Measurements from ENCODE around the gene DIS3L2. TPM values are rescaled to one million over a fixed set of nuclear protein-coding genes. Genes with fewer than 3 reads are reported as not detected.
A peak's percentile ranks its signal among the peaks of the same experiment; 100 is the strongest.

Gene DIS3L2
- total RNA-seq, 1 experiment from 2014 or later = 28.5 TPM

DNA sequence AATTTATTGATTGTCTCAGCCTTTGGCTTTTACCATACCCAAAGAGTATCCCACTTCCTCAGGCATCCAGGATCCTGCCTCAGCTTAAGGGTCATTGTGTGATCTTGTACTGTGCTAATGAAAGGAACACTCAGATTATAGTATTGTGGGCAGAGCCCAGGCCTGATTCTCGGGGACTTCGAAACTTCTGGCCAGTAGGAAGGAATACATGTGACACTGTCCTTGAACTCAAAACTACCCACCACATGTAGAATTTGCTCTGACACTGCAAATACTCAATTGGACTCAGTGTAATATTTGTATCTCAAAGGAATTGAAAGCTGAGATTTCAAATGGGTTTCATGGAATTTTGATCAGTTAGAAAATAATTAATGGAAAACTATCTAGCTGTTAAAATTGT is 15.9 kb downstream of the DIS3L2 start (continued):
- TF ChIP-seq, protein P1, sequence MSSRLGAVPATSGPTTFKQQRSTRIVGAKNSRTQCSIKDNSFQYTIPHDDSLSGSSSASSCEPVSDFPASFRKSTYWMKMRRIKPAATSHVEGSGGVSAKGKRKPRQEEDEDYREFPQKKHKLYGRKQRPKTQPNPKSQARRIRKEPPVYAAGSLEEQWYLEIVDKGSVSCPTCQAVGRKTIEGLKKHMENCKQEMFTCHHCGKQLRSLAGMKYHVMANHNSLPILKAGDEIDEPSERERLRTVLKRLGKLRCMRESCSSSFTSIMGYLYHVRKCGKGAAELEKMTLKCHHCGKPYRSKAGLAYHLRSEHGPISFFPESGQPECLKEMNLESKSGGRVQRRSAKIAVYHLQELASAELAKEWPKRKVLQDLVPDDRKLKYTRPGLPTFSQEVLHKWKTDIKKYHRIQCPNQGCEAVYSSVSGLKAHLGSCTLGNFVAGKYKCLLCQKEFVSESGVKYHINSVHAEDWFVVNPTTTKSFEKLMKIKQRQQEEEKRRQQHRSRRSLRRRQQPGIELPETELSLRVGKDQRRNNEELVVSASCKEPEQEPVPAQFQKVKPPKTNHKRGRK (CRISPR knock-in tag; IDR thresholded peaks at IDR 0.05; ENCODE audit: borderline replicate concordance) = no peak
- TF ChIP-seq, protein P2, sequence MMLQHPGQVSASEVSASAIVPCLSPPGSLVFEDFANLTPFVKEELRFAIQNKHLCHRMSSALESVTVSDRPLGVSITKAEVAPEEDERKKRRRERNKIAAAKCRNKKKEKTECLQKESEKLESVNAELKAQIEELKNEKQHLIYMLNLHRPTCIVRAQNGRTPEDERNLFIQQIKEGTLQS (CRISPR knock-in tag; conservative IDR thresholded peaks at IDR 0.05) = no peak

DNA sequence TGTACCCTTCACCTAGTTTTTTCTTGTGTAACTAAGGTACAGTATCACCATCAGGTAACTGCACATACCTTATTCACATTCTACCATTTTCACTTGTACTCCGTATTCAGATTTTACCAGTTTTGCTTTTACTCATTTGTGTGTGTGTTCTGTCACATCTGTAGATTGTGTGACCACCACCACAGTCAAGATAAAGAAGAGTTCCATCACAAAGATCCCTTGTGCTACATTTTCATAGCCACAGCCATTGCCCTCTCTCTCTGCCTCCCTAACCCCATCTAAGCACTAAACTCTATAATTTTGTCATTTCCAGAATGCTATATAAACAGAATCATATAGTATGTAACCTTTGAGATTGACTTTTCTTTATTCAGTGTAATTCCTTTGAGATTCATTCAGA is 23.5 kb downstream of the DIS3L2 start:
- DNase-seq (ENCODE audit: low spot score) (no peak), ATAC-seq (no peak)
- ChIA-PET POLR2A (no interaction called here), CTCF (interaction anchor here (1.5 kb wide), 1 partner anchor 60 kb away, joined by 6 read pairs; the partner anchor contains the start of gene NPPC)
- no peaks in the 10 kb centered on the region for H3K27me3 Mint-ChIP-seq (ENCODE audit: low read depth)
- TF ChIP-seq, protein P3, sequence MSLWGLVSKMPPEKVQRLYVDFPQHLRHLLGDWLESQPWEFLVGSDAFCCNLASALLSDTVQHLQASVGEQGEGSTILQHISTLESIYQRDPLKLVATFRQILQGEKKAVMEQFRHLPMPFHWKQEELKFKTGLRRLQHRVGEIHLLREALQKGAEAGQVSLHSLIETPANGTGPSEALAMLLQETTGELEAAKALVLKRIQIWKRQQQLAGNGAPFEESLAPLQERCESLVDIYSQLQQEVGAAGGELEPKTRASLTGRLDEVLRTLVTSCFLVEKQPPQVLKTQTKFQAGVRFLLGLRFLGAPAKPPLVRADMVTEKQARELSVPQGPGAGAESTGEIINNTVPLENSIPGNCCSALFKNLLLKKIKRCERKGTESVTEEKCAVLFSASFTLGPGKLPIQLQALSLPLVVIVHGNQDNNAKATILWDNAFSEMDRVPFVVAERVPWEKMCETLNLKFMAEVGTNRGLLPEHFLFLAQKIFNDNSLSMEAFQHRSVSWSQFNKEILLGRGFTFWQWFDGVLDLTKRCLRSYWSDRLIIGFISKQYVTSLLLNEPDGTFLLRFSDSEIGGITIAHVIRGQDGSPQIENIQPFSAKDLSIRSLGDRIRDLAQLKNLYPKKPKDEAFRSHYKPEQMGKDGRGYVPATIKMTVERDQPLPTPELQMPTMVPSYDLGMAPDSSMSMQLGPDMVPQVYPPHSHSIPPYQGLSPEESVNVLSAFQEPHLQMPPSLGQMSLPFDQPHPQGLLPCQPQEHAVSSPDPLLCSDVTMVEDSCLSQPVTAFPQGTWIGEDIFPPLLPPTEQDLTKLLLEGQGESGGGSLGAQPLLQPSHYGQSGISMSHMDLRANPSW (CRISPR knock-in tag; conservative IDR thresholded peaks at IDR 0.05; ENCODE audit: low read depth) = no peak
- TF ChIP-seq, protein P1 (CRISPR knock-in tag; IDR thresholded peaks at IDR 0.05; ENCODE audit: borderline replicate concordance) = no peak
- H3K27ac Mint-ChIP-seq = peak overlapping the region; percentile 67; the same call in 1 of the 2 replicates
- no peaks in the 10 kb centered on the region for H3K36me3 Mint-ChIP-seq
- H3K4me1 Mint-ChIP-seq = peaks cover 35% of the 10 kb centered on the region
- H3K9me3 Mint-ChIP-seq = 0 out of 2 replicates have a peak, but pooled peaks cover 4% of the 10 kb centered on the region
- no peak overlapping the region for H3K4me3 Mint-ChIP-seq

DNA sequence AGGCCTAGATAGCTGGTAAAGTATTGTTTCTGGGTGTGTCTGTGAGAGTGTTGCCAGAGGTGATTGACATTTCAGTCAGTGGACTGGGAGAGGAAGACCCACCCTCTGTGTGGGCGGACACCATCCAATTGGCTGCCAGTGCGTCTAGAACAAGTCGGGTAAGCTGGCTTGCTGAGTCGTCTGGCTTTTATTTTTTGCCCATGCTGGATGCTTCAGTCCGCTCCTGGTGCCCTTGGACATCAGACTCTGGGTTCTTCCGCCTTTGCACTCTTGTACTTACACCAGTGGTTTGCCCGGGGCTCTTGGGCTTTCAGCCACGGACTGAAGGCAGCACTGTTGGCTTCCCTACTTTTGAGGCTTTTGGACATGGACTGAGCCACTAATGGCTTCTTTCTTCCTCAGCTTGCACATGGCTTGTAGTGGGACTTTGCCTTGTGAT is 24.3 kb downstream of the DIS3L2 start:
- TF ChIP-seq ZNF263 (CRISPR knock-in tag; IDR thresholded peaks at IDR 0.05; ENCODE audit: low read depth) (no peak), SMAD3 (CRISPR knock-in tag; IDR thresholded peaks at IDR 0.05; ENCODE audit: borderline replicate concordance) (no peak), NFYB (CRISPR knock-in tag; conservative IDR thresholded peaks at IDR 0.05; ENCODE audit: low read depth) (peak; percentile 55; the same call in 1 of the 2 replicates)
- TF ChIP-seq, protein P4, sequence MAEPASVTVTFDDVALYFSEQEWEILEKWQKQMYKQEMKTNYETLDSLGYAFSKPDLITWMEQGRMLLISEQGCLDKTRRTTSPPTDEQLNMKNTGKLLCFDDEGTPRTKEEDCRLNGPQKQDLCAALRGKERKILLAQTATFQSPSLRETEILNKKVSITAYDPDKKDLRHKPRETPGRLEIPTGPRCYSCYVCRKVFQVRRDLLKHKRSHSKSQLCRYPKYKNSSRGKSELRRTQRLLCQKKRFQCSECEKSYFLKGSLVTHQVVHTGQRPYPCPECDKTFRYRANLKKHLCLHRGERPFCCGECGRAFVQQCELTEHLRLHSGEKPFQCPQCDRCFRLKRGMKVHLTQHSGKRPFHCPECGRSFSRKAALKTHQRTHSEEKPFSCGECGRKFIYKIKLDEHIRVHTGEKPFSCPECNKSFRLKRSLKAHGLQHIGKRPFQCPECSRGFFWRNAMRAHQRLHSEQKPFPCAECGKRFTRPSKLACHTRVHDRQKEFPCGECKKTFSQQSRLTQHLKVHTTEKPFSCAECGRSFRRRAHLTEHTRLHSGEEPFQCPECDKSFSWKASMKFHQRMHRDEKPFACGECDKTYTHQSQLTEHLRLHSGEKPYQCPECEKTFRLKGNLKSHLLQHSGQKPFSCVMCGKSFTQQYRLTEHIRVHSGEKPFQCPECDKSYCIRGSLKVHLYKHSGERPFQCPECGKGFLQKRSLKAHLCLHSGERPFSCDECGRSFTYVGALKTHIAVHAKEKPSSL (CRISPR knock-in tag; conservative IDR thresholded peaks at IDR 0.05) = no peak
- CTCF ChIA-PET = interaction anchor here (1.2 to 1.5 kb wide), 2 partner anchors 60 to 85 kb away, joined by 3 to 6 read pairs; partner anchors contain the start of gene NPPC
- Mint-ChIP-seq H3K27ac (peak overlapping the region; percentile 74; the same call in 1 of the 2 replicates), H3K9me3 (0 out of 2 replicates have a peak, but pooled peaks cover 4% of the 10 kb centered on the region), H3K36me3 (no peaks in the 10 kb centered on the region), H3K4me1 (peaks cover 43% of the 10 kb centered on the region), H3K4me3 (peak overlapping the region; percentile 20; the same call in 1 of the 2 replicates), H3K27me3 (ENCODE audit: low read depth) (no peaks in the 10 kb centered on the region)
- DNase-seq (ENCODE audit: low spot score) = peak; percentile 61
- peak; percentile 91 for ATAC-seq
- POLR2A ChIA-PET = no interaction called here

DNA sequence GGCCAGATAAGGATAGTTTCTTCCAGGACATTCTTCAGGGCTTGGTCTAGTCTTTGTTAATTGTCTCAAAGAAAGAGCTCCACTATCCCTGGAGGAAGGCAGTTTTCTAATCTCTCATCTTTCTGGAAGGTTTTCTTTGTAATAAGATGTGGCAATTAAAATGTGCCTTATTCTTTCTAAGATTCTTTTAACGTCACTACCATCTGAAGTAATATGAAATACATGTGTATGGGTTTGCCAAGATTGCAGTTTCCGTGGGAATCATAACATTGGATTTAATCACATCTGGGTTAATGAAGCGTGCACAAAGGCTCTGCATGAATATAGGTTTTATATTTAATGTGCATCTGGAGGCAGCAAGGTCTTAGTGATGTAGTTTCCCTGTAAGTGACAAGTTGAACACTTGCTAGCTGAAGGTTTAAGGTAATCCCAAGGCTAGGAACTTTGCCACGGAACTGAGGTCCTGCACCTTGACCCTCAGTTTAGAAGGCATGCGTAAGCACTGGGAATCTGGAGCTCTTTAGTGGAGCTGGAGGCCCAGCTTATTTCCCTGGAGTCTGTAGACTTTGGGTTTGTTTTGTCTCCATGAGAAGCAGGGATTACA is 25.7 kb downstream of the DIS3L2 start:
- no peaks in the 10 kb centered on the region for H3K36me3 Mint-ChIP-seq
- POLR2A ChIA-PET = no interaction called here
- CTCF ChIA-PET = interaction anchor here (0.5 kb wide), 1 partner anchor 310 kb away, joined by 5 read pairs; no protein-coding TSS in a partner anchor
- TF ChIP-seq ZNF121 (CRISPR knock-in tag; IDR thresholded peaks at IDR 0.05) (no peak), JUN (CRISPR knock-in tag; IDR thresholded peaks at IDR 0.05) (no peak), FOXJ3 (CRISPR knock-in tag; IDR thresholded peaks at IDR 0.05; ENCODE audit: borderline replicate concordance) (no peak), IRF2 (CRISPR knock-in tag; IDR thresholded peaks at IDR 0.05; ENCODE audit: borderline replicate concordance, low read depth) (no peak), TCF7 (CRISPR knock-in tag; IDR thresholded peaks at IDR 0.05; ENCODE audit: low read depth) (no peak), ZNF232 (CRISPR knock-in tag; IDR thresholded peaks at IDR 0.05) (no peak)
- TF ChIP-seq, protein P5, sequence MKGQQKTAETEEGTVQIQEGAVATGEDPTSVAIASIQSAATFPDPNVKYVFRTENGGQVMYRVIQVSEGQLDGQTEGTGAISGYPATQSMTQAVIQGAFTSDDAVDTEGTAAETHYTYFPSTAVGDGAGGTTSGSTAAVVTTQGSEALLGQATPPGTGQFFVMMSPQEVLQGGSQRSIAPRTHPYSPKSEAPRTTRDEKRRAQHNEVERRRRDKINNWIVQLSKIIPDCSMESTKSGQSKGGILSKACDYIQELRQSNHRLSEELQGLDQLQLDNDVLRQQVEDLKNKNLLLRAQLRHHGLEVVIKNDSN (CRISPR knock-in tag; IDR thresholded peaks at IDR 0.05) = no peak
- TF ChIP-seq, protein P6, sequence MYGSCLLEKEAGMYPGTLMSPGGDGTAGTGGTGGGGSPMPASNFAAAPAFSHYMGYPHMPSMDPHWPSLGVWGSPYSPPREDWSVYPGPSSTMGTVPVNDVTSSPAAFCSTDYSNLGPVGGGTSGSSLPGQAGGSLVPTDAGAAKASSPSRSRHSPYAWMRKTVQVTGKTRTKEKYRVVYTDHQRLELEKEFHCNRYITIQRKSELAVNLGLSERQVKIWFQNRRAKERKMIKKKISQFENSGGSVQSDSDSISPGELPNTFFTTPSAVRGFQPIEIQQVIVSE (CRISPR knock-in tag; IDR thresholded peaks at IDR 0.05; ENCODE audit: borderline replicate concordance) = no peak
- TF ChIP-seq, protein P7, sequence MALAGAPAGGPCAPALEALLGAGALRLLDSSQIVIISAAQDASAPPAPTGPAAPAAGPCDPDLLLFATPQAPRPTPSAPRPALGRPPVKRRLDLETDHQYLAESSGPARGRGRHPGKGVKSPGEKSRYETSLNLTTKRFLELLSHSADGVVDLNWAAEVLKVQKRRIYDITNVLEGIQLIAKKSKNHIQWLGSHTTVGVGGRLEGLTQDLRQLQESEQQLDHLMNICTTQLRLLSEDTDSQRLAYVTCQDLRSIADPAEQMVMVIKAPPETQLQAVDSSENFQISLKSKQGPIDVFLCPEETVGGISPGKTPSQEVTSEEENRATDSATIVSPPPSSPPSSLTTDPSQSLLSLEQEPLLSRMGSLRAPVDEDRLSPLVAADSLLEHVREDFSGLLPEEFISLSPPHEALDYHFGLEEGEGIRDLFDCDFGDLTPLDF (CRISPR knock-in tag; IDR thresholded peaks at IDR 0.05) = no peak

More for the DNA sequence above, 25.7 kb downstream of the DIS3L2 start:
- H3K4me1 Mint-ChIP-seq = peaks cover 51% of the 10 kb centered on the region
- DNase-seq (ENCODE audit: low spot score) = no peak
- 0 out of 2 replicates have a peak, but pooled peaks cover 4% of the 10 kb centered on the region for H3K9me3 Mint-ChIP-seq
- ATAC-seq = no peak
- no peak overlapping the region for H3K4me3 Mint-ChIP-seq
- no peaks in the 10 kb centered on the region for H3K27me3 Mint-ChIP-seq (ENCODE audit: low read depth)
- peak overlapping the region; percentile 55 for H3K27ac Mint-ChIP-seq

Data from WTC11 (cell line).